GM19240 (cell line): Measurements from ENCODE around the gene AMHR2.
A peak's percentile ranks its signal among the peaks of the same experiment; 100 is the strongest.
"Not testable (repeated sequence)": the region's sequence is repeated elsewhere in the genome, so short reads cannot be mapped to it uniquely, and the experiment has no call there.

Experiments used
- DNase-seq: peaks from one replicate; pipeline ENCODE4 v3.0.0; 2011; ENCODE audit warnings: low spot score; ENCODE audit not compliant: insufficient read length

The AMHR2 gene

DNA sequence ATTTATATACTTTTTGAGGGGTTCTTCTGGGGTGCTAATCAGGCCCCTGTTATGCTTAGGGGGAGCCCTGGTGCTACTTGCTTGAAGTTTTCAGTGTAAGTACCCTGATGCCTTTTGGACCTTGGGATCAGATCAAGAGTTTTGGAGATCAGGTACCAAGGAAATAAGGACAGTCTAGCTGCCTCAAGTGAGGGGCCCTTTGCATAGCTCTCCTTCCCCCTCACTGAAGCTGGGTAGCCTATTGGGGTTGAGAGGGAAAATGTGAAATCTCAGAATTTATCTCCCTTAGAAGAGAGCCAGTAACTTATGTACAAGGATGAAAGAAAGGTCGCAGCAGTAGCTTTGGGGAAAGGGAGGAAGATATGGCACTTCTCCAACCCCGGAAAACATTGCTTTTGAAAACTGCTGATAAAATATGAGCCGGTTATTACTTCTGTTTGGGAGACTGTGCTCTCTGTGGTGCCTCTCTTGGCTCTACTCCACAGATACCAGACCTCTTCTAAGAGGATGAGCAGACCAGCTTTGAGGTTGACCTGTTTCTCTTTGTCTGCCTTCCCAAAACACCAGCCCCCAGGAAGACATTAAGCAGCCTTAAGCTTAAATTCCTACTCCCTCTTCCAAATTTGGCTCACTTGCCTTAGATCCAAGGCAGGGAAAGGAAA is 8.8 kb upstream of the AMHR2 start:
- no peak for DNase-seq

DNA sequence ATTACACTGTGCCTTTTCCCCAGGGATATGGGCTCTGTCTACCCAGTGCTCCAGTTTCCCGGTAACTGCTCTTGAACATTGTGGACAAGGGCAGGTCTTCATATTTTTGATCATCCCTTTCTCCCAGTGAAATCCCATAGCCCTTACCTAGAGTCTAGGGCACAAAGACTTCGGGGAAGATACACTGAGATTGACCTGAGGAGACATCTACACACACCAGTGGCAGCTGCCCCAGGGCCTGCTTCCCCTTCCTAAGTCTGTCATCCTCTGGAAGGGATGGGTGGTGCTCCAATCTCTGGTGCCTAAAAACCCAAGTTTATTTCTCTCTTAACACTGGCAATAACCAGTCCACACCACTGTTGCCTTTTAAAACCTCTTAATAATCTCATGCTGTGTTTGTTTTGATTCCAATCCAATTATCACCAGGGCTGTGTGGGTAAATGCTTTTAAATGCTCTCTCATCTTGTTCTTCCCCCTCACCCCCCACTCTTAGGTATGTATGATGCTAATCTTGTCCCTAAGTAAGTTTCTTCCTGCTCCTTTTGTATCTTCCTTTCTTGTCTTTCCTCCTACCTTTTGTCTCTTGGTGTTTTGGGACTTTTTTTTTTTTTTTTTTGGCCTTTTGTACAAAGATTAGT is 7.8 kb upstream of the AMHR2 start:
- not testable (repeated sequence) for DNase-seq

DNA sequence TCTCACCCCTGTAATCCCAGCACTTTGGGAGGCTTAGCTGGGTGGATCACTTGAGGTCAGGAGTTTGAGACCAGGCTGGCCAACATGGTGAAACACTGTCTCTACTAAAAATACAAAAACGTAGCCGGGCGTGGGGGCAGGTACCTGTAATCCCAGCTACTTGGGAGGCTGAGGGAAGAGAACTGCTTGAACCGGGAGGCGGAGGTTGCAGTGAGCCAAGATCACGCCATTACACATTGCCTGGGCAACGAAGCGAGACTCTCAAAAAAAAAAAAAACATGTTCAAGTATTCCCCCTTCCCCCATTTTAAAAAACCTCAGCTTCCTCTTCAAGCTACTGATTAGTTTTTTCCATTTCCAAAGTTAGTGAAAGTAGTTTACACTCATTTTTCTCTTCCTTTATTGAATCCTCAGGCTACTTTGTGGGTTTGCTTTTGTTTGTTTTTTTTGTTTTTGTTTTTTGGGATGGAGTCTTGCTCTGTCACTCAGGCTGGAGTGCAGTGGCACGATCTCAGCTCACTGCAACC is 6.3 kb upstream of the AMHR2 start:
- not testable (repeated sequence) for DNase-seq

DNA sequence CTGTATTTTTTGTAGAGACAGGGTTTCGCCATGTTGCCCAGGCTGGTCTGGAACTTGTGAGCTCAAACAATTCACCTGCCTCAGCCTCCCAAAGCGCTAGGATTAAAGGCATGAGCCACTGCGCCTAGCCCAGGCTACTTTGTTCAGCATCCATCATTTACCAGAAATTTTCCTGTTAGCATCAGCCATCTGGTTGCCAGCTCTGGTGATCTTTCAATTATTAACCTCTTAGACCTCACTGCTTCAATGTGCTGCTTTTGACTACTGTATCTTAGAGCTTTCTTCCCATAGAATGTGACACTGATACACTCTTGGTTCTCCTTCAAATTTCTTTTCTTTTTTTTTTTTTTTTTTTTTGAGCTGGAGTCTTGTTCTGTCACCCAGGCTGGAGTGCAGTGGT is 5.4 kb upstream of the AMHR2 start:
- no peak for DNase-seq

DNA sequence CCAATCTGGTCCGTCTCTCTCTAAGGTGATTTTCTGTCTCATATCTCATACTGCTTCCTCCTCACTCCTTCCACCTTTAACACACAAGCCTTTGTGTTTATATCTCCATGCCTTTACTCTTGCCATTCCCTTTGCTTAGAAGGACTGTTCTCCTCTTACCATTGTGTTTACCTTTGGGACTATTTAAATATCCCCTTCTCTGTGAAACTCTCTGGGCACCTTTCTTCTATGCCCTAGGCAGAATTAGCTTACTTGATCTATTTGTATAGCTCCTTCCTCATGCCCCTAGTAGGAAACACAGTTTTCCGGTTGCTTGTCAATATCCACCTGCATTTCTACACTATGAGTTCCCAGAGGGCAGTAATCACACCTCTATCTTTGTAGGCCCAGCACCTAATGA is 3.9 kb upstream of the AMHR2 start:
- DNase-seq: no peak

DNA sequence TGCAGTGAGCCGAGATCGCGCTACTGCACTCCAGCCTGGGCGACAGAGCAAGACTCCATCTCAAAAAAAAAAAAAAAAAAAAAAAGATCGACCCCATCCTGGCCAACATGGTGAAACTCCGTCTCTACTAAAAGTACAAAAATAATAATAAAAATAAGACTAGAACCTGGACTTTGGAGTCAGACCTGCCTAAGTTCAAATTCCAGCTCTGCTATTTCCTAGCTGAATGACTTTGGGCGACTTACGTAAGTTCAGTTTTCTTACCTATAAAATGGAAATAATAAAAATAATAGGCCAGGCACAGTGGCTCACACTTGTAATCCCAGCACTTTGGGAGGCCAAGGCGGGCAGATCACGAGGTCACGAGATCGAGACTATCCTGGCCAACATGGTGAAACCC is 1.4 kb upstream of the AMHR2 start:
- DNase-seq: not testable (repeated sequence)

DNA sequence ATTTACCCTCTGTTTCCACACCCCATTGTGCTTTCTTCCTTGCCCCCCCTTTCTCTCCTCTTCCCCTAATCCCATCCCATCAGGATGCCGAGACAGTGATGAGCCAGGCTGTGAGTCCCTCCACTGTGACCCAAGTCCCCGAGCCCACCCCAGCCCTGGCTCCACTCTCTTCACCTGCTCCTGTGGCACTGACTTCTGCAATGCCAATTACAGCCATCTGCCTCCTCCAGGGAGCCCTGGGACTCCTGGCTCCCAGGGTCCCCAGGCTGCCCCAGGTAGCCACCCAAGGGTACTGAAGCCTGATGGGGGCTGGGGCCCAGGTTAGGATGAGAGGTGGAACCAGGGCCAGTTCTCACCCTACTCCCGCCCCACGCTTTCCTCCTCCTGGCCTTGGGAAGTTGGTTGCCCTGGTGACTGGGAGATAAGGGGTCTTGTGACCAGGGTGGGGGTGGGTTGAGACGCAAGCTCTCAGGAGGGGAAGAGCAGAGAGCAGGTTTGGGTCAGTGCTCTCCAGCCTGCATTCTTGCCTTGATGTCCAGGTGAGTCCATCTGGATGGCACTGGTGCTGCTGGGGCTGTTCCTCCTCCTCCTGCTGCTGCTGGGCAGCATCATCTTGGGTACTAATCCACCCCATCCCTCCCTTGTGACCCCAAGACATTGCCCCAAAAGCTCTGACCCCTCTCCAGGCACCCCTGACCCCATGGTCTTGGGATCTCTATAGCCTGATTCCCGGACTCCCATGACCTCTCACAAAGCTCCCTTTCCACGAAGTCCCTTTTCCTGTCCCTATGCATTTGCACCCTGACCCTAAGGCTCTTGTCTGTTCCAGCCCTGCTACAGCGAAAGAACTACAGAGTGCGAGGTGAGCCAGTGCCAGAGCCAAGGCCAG is 1.2 kb downstream of the AMHR2 start:
- no peak for DNase-seq

DNA sequence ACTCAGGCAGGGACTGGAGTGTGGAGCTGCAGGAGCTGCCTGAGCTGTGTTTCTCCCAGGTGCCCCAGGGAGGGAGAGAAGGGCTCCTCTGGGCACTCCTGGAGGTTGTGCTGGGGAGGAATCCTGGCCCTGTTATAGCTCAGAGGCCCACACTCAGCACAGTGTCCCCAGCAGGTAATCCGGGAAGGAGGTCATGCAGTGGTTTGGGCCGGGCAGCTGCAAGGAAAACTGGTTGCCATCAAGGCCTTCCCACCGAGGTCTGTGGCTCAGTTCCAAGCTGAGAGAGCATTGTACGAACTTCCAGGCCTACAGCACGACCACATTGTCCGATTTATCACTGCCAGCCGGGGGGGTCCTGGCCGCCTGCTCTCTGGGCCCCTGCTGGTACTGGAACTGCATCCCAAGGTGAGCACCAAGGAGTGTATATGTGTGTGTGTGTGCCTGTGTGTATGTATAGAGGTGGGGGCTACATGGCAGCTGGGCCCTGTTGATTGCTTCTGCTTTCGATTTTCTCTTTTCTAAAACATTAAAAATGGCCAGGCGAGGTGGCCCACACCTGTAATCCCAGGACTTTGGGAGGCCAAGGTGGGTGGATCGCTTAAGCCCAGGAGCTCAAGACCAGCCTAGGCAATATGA is 2.0 kb downstream of the AMHR2 start:
- DNase-seq: no peak

DNA sequence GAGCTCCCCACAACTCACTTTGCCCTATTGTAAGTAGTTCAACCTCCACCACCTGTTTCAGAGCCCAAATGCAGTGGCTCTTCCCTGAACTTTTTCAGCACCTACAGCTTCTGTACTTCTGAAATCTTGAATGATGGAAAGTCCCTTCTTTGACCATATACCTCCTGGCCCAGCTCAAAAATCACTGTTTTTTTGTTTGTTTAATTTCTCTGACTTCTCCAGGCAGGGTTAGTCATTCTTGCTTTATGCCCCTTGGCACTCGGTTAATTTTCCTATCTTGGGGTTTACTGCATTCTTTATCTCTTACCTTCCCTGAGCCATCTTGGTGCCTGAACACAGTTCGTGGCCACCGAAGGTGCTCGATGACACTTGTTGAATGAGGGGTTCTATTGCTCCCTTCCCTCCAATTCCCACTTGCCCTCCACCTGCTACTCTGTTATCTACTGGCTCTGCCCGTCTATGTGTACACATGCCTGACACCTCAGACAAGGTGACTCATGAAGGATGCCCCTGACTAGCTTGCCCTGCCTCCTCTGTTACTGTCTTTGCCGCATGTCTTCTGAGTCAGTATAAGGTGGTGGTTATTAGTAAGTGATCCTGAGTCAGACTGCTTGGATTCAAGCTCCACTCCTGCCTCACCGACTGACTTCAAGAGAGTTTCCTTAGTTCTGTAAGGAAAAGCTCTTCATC is 4.4 kb downstream of the AMHR2 start:
- DNase-seq: no peak

DNA sequence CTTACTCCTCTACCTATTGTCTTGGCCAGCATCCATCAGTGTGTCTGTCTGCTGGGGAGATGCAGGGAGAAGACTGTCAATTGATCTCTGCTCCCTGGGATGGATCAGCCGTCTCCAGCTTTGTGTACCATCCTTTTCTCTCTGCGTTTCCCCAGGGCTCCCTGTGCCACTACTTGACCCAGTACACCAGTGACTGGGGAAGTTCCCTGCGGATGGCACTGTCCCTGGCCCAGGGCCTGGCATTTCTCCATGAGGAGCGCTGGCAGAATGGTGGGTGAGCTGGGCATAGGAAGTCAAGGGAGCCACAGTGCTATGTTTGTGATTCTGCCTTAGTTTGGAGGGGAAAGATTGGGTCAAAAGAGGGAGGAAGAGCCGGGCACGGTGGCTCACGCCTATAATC is 5.1 kb downstream of the AMHR2 start:
- no peak for DNase-seq

DNA sequence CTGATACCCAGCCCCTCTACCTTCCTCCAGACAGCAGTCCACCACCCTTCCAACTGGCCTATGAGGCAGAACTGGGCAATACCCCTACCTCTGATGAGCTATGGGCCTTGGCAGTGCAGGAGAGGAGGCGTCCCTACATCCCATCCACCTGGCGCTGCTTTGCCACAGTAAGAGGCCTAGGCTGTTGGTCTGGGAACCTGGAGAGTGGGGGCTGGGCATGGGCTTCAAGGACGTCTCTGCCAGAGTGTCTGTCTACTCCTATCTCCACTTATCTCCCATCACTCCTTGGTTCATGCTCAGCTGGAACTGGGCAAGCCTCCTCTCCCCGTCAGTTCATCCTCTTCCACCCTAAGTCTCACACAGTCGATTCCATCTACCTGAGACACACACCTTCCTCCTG is 6.5 kb downstream of the AMHR2 start:
- DNase-seq: no peak

DNA sequence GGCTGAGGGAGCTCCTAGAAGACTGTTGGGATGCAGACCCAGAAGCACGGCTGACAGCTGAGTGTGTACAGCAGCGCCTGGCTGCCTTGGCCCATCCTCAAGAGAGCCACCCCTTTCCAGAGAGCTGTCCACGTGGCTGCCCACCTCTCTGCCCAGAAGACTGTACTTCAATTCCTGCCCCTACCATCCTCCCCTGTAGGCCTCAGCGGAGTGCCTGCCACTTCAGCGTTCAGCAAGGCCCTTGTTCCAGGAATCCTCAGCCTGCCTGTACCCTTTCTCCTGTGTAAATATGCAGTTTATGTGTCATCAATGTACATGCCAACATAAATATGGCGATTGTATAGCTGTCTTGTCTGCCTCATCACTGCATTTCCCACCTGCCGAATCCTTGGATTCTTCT is 7.5 kb downstream of the AMHR2 start:
- DNase-seq: no peak

DNA sequence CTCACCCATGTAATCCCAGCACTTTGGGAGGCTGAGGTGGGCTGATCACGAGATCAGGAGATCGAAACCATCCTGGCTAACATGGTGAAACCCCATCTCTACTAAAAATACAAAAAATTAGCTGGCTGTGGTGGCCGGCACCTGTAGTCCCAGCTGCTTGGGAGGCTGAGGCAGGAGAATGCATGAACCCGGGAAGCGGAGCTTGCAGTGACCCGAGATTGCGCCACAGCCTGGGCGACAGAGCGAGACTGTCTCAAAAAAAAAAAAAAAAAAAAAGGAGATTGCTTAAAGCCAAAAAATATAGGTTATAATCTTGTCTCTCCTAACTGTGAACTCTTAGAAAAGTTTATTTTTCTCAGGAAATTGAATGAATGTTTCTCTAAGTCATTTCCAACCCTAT is 11.7 kb downstream of the AMHR2 start:
- DNase-seq: not testable (repeated sequence)

DNA sequence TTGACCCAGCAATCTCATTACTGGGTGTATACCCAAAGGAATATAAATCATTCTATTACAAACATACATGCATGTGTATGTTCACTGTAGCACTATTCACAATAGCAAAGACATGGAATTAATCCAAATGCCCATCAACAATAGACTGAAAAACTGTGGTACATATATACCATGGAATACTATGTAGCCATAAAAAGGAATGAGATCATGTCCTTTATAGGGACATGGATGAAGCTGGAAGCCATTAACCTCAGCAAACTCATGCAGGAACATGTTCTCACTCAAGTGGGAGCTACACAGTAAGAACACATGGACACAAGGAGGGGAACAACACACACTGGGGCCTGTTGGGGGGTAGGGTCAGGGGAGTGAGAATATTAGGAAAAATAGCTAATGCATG is 15.9 kb downstream of the AMHR2 start:
- DNase-seq: not testable (repeated sequence)

DNA sequence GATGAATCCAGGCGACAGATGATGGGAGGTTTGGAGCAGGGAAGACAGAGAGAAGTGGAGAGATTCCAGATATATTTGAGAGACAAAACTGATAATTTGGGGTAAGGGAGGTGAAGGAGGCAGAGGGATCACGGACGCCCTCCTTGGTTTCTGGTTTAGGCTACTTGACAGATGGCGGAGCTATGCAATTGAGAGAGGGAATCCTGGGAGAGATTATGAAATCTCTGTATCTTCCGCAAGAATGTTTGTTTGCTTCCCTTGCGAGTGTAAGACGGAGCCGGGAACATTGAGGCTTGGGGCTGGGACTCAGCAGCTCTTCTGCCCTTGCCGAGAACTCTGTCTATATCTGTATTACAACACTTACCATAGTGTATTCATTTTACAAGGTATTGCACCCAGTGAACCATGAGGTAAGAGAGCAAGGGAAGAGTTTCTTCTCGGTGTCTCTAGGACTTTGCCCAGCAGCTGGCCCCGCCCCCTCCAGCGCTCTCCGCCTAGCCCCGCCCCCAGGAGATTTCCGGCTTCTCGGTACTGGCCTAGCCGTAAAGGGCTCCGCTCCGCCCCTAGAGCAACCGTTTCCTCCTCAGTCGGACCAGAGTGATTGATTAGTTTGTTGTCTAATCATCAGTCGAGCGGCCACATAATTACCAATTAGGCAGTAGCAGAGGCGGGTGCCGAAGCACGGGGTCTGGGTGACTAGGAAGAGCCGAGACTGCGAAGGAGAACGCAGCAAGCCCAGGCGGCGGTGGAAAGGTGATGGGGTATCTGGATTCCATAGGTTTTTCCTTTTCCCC is 17.6 kb downstream of the AMHR2 start, which contains the start of gene PRR13:
Gene PRR13 (plus strand): TSS at position 695 of the 794 bp plus-strand sequence. CDS start 981 bp downstream, outside the sequence.
- peak; percentile 89 for DNase-seq

DNA sequence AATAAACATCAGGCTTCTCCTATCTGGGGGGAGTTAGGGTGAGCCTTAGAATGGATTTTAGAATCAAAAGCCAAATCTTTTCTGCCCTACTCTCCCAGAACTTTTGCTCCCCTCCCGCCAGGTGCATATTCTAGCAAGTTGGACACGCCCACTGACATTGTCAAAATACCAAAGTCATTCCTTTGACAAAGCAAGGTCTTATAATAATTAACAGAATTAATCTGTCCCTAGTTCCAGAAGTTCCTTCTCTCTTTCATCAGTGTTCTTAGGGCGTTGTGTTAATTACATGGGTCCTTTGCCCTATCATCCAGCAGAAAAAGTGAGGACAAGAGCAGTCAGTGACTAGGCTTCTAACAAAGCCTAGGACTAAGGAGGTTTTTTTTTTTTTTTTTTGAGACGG is 20.3 kb downstream of the AMHR2 start:
- DNase-seq: no peak

DNA sequence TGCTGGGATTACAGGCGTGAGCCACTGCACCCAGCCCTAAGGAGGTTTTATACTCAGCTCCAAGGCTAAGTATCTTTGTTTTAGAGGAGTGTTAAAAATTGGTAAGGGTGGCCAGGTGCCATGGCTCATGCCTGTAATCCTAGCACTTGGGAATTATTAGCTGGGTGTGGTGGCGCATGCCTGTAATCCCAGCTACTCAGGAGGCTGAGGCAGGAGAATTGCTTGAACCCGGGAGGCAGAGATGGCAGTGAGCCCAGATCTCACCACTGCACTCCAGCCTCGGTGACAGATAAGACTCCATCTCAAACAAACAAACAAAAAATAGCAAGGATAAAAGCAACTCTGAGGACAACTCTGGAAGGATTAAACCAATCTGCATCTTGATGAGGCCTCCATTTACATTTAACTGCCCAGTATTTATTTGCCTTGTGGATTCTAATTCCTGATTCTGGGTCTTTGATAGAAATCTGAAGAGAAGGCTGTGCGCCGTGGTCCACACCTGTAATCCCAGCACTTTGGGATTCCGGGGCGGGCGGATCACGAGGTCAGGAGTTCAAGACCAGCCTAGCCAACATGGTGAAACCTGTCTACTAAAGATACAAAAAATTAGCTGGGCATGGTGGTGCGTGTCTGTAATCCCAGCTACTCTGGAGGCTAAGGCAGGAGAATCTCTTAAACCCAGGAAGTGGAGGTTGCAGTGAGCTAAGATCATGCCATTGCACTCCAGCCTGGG is 21.1 kb downstream of the AMHR2 start:
- DNase-seq: not testable (repeated sequence)

DNA sequence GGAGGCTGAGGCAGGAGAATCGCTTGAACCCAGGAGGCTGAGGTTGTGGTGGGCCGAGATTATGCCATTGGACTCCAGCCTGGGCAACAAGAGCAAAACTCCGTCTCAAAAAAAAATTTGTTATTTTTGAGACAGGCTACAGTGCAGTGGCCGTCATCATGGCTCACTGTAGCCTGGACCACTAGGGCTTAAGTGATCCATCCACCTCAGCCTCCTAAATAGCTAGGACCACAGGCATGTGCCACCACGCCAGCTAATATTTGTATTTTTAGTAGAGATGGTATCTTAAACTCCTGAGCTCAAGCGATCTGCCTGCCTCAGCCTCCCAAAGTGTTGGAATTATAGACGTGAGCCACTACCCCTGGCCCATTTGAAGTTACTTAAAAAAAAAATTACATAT is 27.3 kb downstream of the AMHR2 start:
- no peak for DNase-seq

DNA sequence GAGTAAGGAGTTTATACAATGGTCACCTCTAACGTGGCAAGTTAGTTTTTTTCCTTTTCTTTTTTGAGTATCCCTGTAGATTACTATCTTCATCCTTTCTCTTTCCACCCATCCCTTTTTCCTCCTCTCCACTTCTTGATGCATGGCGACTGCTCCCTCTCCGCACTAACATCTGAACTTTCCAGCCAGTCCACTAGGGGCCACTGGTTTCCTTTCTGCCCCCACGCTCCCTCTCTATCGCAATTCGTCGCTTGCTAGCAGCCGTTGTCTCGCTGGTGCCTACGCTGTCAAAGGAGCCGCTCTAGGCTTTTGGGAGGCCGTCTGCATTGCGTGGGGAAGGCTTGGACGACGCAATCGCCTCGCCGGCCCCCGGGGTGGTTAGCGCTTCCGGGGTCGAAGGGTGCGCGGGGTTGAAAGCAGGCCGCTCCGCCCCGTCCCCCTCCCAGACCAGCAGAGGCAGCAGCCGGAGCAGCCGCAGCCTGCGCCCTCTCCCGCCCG is 28.1 kb downstream of the AMHR2 start, which contains the start of gene PCBP2:
Gene PCBP2 (plus strand): TSS at position 442 of the 498 bp plus-strand sequence. CDS start 2,699 bp downstream, outside the sequence.
- DNase-seq: peak; percentile 87
